GM12873 (cell line): Measurements from ENCODE around the gene IQGAP1.

Source experiments
- TF ChIP-seq, protein P1 (sequence below): IDR thresholded peaks from 2 replicates; pipeline ENCODE4 v1.5.1; 2012; ENCODE audit warnings: low read depth, mild to moderate bottlenecking, moderate library complexity, low read length, control low read depth; ENCODE audit not compliant: insufficient read depth; ENCODE audit errors: missing control alignments

The IQGAP1 gene

GRCh38 chr15:90381515-90381914, 6.5 kb upstream of the IQGAP1 start:
- TF ChIP-seq, protein P1, sequence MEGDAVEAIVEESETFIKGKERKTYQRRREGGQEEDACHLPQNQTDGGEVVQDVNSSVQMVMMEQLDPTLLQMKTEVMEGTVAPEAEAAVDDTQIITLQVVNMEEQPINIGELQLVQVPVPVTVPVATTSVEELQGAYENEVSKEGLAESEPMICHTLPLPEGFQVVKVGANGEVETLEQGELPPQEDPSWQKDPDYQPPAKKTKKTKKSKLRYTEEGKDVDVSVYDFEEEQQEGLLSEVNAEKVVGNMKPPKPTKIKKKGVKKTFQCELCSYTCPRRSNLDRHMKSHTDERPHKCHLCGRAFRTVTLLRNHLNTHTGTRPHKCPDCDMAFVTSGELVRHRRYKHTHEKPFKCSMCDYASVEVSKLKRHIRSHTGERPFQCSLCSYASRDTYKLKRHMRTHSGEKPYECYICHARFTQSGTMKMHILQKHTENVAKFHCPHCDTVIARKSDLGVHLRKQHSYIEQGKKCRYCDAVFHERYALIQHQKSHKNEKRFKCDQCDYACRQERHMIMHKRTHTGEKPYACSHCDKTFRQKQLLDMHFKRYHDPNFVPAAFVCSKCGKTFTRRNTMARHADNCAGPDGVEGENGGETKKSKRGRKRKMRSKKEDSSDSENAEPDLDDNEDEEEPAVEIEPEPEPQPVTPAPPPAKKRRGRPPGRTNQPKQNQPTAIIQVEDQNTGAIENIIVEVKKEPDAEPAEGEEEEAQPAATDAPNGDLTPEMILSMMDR: no peak

GRCh38 chr15:90382320-90382719, 5.7 kb upstream of the IQGAP1 start:
- TF ChIP-seq, protein P1: no peak

DNA sequence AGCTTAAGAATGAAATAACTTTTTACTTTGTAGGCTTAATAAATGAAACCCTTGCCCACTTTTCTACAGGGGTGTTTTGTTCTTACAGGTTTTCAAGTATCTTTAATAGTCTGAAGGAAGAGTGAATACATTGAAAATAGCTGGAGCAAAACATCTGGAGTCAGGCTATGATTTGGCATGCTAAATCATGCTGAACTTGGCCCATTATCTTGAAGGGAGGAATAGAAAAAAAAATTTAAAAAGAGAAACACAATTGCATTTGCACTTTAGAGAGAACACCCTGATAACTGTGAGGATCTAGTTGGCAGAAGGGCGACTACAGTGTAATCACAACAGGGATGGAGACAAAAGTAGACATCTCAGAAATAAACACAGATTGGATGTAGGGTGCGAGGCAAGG, 1.8 kb upstream of the IQGAP1 start:
- TF ChIP-seq, protein P1: no peak

DNA sequence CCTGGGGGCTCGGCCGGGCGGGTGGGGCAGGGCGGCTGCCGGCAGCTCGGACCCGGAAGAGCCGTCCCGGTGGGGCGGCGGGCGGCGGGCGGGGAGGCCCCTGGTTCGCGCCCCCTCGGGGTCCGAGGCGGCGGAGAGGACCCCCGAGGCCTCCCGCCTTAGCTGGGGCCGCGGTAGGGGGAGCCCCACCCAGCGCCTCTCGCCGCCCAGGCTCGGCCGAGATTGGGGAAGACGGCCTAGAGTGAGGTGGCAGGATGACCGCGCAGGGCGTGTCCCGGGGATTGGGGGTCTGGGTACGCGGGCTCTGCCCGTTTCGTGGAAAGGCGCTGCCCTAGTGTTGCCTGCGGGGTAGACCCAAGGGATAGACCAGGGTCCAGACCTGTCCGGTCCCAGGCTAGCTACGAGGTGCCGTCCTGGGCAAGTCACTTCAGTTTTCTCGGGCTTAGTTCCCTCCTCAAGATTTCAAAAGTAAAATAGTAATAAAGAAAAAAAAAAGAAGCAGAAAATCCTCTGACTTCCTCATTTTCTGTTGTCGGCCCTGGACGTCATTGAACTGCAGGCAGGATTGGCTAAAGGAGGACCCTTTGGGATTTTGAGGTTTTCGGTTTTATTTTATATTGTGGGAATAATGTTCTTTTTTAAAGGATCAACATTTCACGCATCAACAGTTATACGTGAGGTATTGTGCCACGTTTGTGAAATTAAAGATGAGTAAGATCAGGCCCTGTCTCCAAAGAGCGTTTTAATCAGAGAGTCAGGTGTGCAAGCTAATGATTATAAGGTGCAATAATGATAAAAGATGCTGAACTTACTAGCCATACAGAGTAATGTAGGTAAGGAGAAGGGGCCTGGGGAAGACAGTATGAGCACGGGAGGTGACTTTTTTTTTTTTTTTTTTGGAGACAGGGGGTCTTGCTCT, 679 bp downstream of the IQGAP1 start:
- TF ChIP-seq, protein P1: no peak

DNA sequence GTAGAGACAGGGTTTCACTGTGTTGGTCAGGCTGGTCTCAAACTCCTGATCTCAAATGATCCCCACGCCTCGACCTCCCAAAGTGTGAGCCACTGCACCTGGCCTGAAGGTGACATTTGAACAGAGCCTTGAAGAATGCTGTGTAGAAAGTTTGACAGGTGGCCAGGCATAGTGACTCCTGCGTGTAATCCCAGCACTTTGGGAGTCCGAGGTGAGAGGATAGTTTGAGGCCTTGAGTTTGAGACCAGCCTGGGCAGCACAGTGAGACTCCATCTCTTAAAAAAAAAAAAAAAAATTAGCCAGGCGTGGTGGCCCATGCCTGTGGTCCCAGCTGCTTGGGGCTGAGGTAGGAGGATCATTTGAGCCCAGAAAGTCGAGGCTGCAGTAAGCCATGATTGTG, 1.5 kb downstream of the IQGAP1 start:
- TF ChIP-seq, protein P1: no peak

GRCh38 chr15:90393040-90393439, 5.0 kb downstream of the IQGAP1 start:
- TF ChIP-seq, protein P1: no peak

DNA sequence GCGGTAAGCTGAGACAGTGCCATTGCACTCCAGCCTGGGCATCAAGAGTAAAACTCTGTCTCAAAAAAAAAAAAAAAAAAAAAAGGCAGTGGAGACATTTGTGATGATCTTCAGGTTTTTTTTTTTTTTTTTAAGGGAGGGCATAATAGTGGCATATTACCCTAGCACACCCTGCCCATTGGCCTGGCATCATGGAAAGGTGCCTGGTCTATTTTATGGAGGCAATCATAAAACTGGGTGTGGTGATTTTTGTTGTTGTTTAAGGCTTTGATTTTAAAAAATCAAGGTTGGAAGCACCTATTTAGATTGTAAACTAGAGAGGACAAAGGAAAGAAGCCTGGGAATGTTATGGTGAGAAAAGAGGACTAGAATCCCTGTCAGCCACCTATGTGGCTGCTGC, 6.0 kb downstream of the IQGAP1 start:
- TF ChIP-seq, protein P1: no peak
